ENCODE results near the gene OLFML3.
A peak's percentile ranks its signal among the peaks of the same experiment; 100 is the strongest.

Gene OLFML3

GRCh38 chr1:113941245-113941559, 38.1 kb upstream of the OLFML3 start:
- Histone ChIP-seq H3K4me1 (ENCODE audit: control extremely low read depth in 1 of 4, control insufficient read depth in 4 of 4, insufficient read depth in 4 of 4, low read length in 3 of 4) (peaks cover 14 to 54% (median 44%) of the 10 kb centered on the region in 4 experiments), H3K9me3 (ENCODE audit: control extremely low read depth in 1 of 5, control insufficient read depth in 4 of 5, insufficient read depth in 2 of 5, low read depth in 1 of 5, low read length in 4 of 5) (peaks cover 0 to 5% (median 0%) of the 10 kb centered on the region in 5 experiments), H3K36me3 (ENCODE audit: control insufficient read depth in 4 of 4, insufficient read depth in 4 of 4, low read length in 3 of 4) (peaks cover 9 to 40% (median 27%) of the 10 kb centered on the region in 4 experiments), H3K27me3 (replicated peaks in 2 of 5; ENCODE audit: control insufficient read depth in 4 of 5, insufficient read depth in 5 of 5, low read length in 4 of 5) (no peaks in the 10 kb centered on the region), H3K27ac (ENCODE audit: insufficient read depth in 1 of 2, low read depth in 1 of 2, low read length in 2 of 2, poor library complexity in 1 of 2, severe bottlenecking in 2 of 2) (no peak overlapping the region), H3K4me3 (ENCODE audit: control insufficient read depth in 1 of 7, extremely low read depth in 1 of 7, insufficient read depth in 4 of 7, low read depth in 2 of 7, low read length in 6 of 7) (no peak overlapping the region)
- ChIA-PET POLR2A (interaction anchor here (1.3 kb wide), 1 partner anchor 12 kb away, joined by 7 read pairs; the partner anchor contains the start of gene HIPK1), CTCF (interaction anchor here (0.9 to 18.7 kb wide), 4 partner anchors 10 to 80 kb away, joined by 3 to 212 read pairs (median 14); partner anchors contain the start of gene HIPK1)
- DNase-seq: no peak
- WGBS (ENCODE audit: insufficient coverage): 94% methylated on average over 4 of the region's 7 CpGs

- DNase-seq: no peak
- ChIA-PET POLR2A (no interaction called here), CTCF (interaction anchor here (18.7 kb wide), 1 partner anchor 9 kb away, joined by 212 read pairs; no protein-coding TSS in a partner anchor)
- Histone ChIP-seq H3K27ac (ENCODE audit: insufficient read depth in 1 of 2, low read depth in 1 of 2, low read length in 2 of 2, poor library complexity in 1 of 2, severe bottlenecking in 2 of 2) (no peak overlapping the region), H3K36me3 (ENCODE audit: control insufficient read depth in 4 of 4, insufficient read depth in 4 of 4, low read length in 3 of 4) (peaks cover 9 to 40% (median 27%) of the 10 kb centered on the region in 4 experiments), H3K4me1 (ENCODE audit: control extremely low read depth in 1 of 4, control insufficient read depth in 4 of 4, insufficient read depth in 4 of 4, low read length in 3 of 4) (peaks cover 21 to 56% (median 48%) of the 10 kb centered on the region in 4 experiments), H3K27me3 (replicated peaks in 2 of 5; ENCODE audit: control insufficient read depth in 4 of 5, insufficient read depth in 5 of 5, low read length in 4 of 5) (no peaks in the 10 kb centered on the region), H3K9me3 (ENCODE audit: control extremely low read depth in 1 of 5, control insufficient read depth in 4 of 5, insufficient read depth in 2 of 5, low read depth in 1 of 5, low read length in 4 of 5) (peaks cover 0 to 5% (median 0%) of the 10 kb centered on the region in 5 experiments), H3K4me3 (ENCODE audit: control insufficient read depth in 1 of 7, extremely low read depth in 1 of 7, insufficient read depth in 4 of 7, low read depth in 2 of 7, low read length in 6 of 7) (no peak overlapping the region)
Observed at GRCh38 chr1:113942527-113942926, 36.7 kb upstream of the OLFML3 start.

GRCh38 chr1:113943028-113943811, 36.1 kb upstream of the OLFML3 start:
- H3K4me1 ChIP-seq (ENCODE audit: control extremely low read depth in 1 of 4, control insufficient read depth in 4 of 4, insufficient read depth in 4 of 4, low read length in 3 of 4): peaks cover 26 to 57% (median 47%) of the 10 kb centered on the region in 4 experiments
- H3K9me3 ChIP-seq (ENCODE audit: control extremely low read depth in 1 of 5, control insufficient read depth in 4 of 5, insufficient read depth in 2 of 5, low read depth in 1 of 5, low read length in 4 of 5): peaks cover 0 to 5% (median 0%) of the 10 kb centered on the region in 5 experiments
- no peaks in the 10 kb centered on the region for H3K27me3 ChIP-seq (replicated peaks in 2 of 5; ENCODE audit: control insufficient read depth in 4 of 5, insufficient read depth in 5 of 5, low read length in 4 of 5)
- POLR2A ChIA-PET: no interaction called here
- H3K27ac ChIP-seq (ENCODE audit: insufficient read depth in 1 of 2, low read depth in 1 of 2, low read length in 2 of 2, poor library complexity in 1 of 2, severe bottlenecking in 2 of 2): no peak overlapping the region
- H3K36me3 ChIP-seq (ENCODE audit: control insufficient read depth in 4 of 4, insufficient read depth in 4 of 4, low read length in 3 of 4): peaks cover 9 to 40% (median 27%) of the 10 kb centered on the region in 4 experiments
- no peak overlapping the region for H3K4me3 ChIP-seq (ENCODE audit: control insufficient read depth in 1 of 7, extremely low read depth in 1 of 7, insufficient read depth in 4 of 7, low read depth in 2 of 7, low read length in 6 of 7)
- CTCF ChIA-PET: interaction anchor here (18.7 kb wide), 1 partner anchor 8 kb away, joined by 212 read pairs; no protein-coding TSS in a partner anchor
- no peak for DNase-seq

- Histone ChIP-seq H3K4me1 (ENCODE audit: control extremely low read depth in 1 of 4, control insufficient read depth in 4 of 4, insufficient read depth in 4 of 4, low read length in 3 of 4) (peaks cover 30 to 47% (median 41%) of the 10 kb centered on the region in 4 experiments), H3K27me3 (replicated peaks in 2 of 5; ENCODE audit: control insufficient read depth in 4 of 5, insufficient read depth in 5 of 5, low read length in 4 of 5) (no peaks in the 10 kb centered on the region), H3K27ac (ENCODE audit: insufficient read depth in 1 of 2, low read depth in 1 of 2, low read length in 2 of 2, poor library complexity in 1 of 2, severe bottlenecking in 2 of 2) (no peak overlapping the region), H3K9me3 (ENCODE audit: control extremely low read depth in 1 of 5, control insufficient read depth in 4 of 5, insufficient read depth in 2 of 5, low read depth in 1 of 5, low read length in 4 of 5) (peaks cover 0 to 5% (median 0%) of the 10 kb centered on the region in 5 experiments), H3K4me3 (ENCODE audit: control insufficient read depth in 1 of 7, extremely low read depth in 1 of 7, insufficient read depth in 4 of 7, low read depth in 2 of 7, low read length in 6 of 7) (no peak overlapping the region), H3K36me3 (ENCODE audit: control insufficient read depth in 4 of 4, insufficient read depth in 4 of 4, low read length in 3 of 4) (peaks cover 11 to 41% (median 26%) of the 10 kb centered on the region in 4 experiments)
- CTCF ChIA-PET: interaction anchor here (5.9 to 18.7 kb wide), 3 partner anchors 6 to 110 kb away, joined by 34 to 212 read pairs (median 212); partner anchors contain the start of gene HIPK1
- no peak for DNase-seq
- POLR2A ChIA-PET: no interaction called here
- WGBS (ENCODE audit: insufficient coverage): no CpG with 5 or more reads among the region's 1 CpG
Observed at GRCh38 chr1:113945329-113945728, 33.9 kb upstream of the OLFML3 start.

GRCh38 chr1:113946112-113946511, 33.2 kb upstream of the OLFML3 start:
- WGBS (ENCODE audit: insufficient coverage): 38% methylated on average over 1 of the region's 1 CpG
- Histone ChIP-seq H3K36me3 (ENCODE audit: control insufficient read depth in 4 of 4, insufficient read depth in 4 of 4, low read length in 3 of 4) (peaks cover 11 to 33% (median 23%) of the 10 kb centered on the region in 4 experiments), H3K4me3 (ENCODE audit: control insufficient read depth in 1 of 7, extremely low read depth in 1 of 7, insufficient read depth in 4 of 7, low read depth in 2 of 7, low read length in 6 of 7) (no peak overlapping the region), H3K4me1 (ENCODE audit: control extremely low read depth in 1 of 4, control insufficient read depth in 4 of 4, insufficient read depth in 4 of 4, low read length in 3 of 4) (peaks cover 26 to 39% (median 33%) of the 10 kb centered on the region in 4 experiments), H3K27ac (ENCODE audit: insufficient read depth in 1 of 2, low read depth in 1 of 2, low read length in 2 of 2, poor library complexity in 1 of 2, severe bottlenecking in 2 of 2) (peak overlapping the region in 1 of 2 experiments; percentile 67), H3K27me3 (replicated peaks in 2 of 5; ENCODE audit: control insufficient read depth in 4 of 5, insufficient read depth in 5 of 5, low read length in 4 of 5) (no peaks in the 10 kb centered on the region), H3K9me3 (ENCODE audit: control extremely low read depth in 1 of 5, control insufficient read depth in 4 of 5, insufficient read depth in 2 of 5, low read depth in 1 of 5, low read length in 4 of 5) (peaks cover 0 to 5% (median 0%) of the 10 kb centered on the region in 5 experiments)
- ChIA-PET POLR2A (no interaction called here), CTCF (interaction anchor here (0.9 to 12.4 kb wide), 9 partner anchors 10 to 158 kb away, joined by 3 to 212 read pairs (median 5); partner anchors contain the start of genes AP4B1 and HIPK1)
- no peak for DNase-seq

GRCh38 chr1:113946678-113947387, 32.4 kb upstream of the OLFML3 start:
- peaks cover 26 to 38% (median 31%) of the 10 kb centered on the region in 4 experiments for H3K4me1 ChIP-seq (ENCODE audit: control extremely low read depth in 1 of 4, control insufficient read depth in 4 of 4, insufficient read depth in 4 of 4, low read length in 3 of 4)
- ChIA-PET POLR2A (interaction anchor here (3.0 kb wide), 1 partner anchor 17 kb away, joined by 22 read pairs; the partner anchor contains the start of gene HIPK1), CTCF (interaction anchor here (0.9 to 12.4 kb wide), 11 partner anchors 11 to 158 kb away, joined by 3 to 212 read pairs (median 4); partner anchors contain the start of genes AP4B1 and HIPK1)
- H3K4me3 ChIP-seq (ENCODE audit: control insufficient read depth in 1 of 7, extremely low read depth in 1 of 7, insufficient read depth in 4 of 7, low read depth in 2 of 7, low read length in 6 of 7): peak overlapping the region in 3 of 7 experiments; percentile 19 to 40 (median 35)
- peak overlapping the region; percentile 1 to 67 for H3K27ac ChIP-seq (ENCODE audit: insufficient read depth in 1 of 2, low read depth in 1 of 2, low read length in 2 of 2, poor library complexity in 1 of 2, severe bottlenecking in 2 of 2)
- peaks cover 0 to 5% (median 0%) of the 10 kb centered on the region in 5 experiments for H3K9me3 ChIP-seq (ENCODE audit: control extremely low read depth in 1 of 5, control insufficient read depth in 4 of 5, insufficient read depth in 2 of 5, low read depth in 1 of 5, low read length in 4 of 5)
- H3K36me3 ChIP-seq (ENCODE audit: control insufficient read depth in 4 of 4, insufficient read depth in 4 of 4, low read length in 3 of 4): peaks cover 8 to 33% (median 23%) of the 10 kb centered on the region in 4 experiments
- 45% methylated on average over 2 of the region's 3 CpGs for WGBS (ENCODE audit: insufficient coverage)
- no peaks in the 10 kb centered on the region for H3K27me3 ChIP-seq (replicated peaks in 2 of 5; ENCODE audit: control insufficient read depth in 4 of 5, insufficient read depth in 5 of 5, low read length in 4 of 5)
- DNase-seq: no peak
